Renal pelvis (tissue), 4 donors: ENCODE data around the gene UGT1A4. TPM values are rescaled to one million over a fixed set of nuclear protein-coding genes. Genes with fewer than 3 reads are reported as not detected.

Experiments used
- DNase-seq: peaks from one replicate; pipeline ENCODE4 v3.0.0-alpha.2; 2013
- polyA plus RNA-seq, 3 donors: library from polyadenylated mRNA; unstranded; fragments of 120-200 nt; gene quantifications; one replicate each; pipeline ENCODE4 v1.2.1, GENCODE V29; 2013; ENCODE audit not compliant: insufficient read length in 3 of 3

The UGT1A4 gene
- polyA plus RNA-seq, 3 donors, result not detected

GRCh38 chr2:233807966-233808935 is 89.7 kb downstream of the UGT1A4 start:
- DNase-seq, result no peak

- no peak for DNase-seq
Measured at GRCh38 chr2:233810385-233810784, 91.8 kb downstream of the UGT1A4 start.

GRCh38 chr2:233811087-233811486 is 92.6 kb downstream of the UGT1A4 start:
- no peak for DNase-seq

- DNase-seq, result no peak
Measured at GRCh38 chr2:233811732-233812131, 93.2 kb downstream of the UGT1A4 start.

- peak; percentile 60 for DNase-seq
Measured at GRCh38 chr2:233813236-233814055, 94.9 kb downstream of the UGT1A4 start.

GRCh38 chr2:233814056-233814835 is 95.7 kb downstream of the UGT1A4 start:
- no peak for DNase-seq

- no peak for DNase-seq
Measured at GRCh38 chr2:233815861-233816260, 97.3 kb downstream of the UGT1A4 start.

- DNase-seq, result no peak
Measured at GRCh38 chr2:233816334-233816733, 97.8 kb downstream of the UGT1A4 start.

GRCh38 chr2:233816771-233817170 is 98.2 kb downstream of the UGT1A4 start:
- no peak for DNase-seq

GRCh38 chr2:233817361-233817911 is 98.9 kb downstream of the UGT1A4 start:
- no peak for DNase-seq

GRCh38 chr2:233817995-233818638 is 99.6 kb downstream of the UGT1A4 start:
- DNase-seq, result no peak

GRCh38 chr2:233818639-233819621 is 100.4 kb downstream of the UGT1A4 start:
- no peak for DNase-seq

- DNase-seq, result no peak
Measured at GRCh38 chr2:233819884-233820773, 101.6 kb downstream of the UGT1A4 start.

- DNase-seq, result no peak
Measured at GRCh38 chr2:233820774-233821105, 102.2 kb downstream of the UGT1A4 start.

- no peak for DNase-seq
Measured at GRCh38 chr2:233821196-233821595, 102.7 kb downstream of the UGT1A4 start.

- no peak for DNase-seq
Measured at GRCh38 chr2:233821709-233822100, 103.2 kb downstream of the UGT1A4 start.

- no peak for DNase-seq
Measured at GRCh38 chr2:233822101-233822771, 103.7 kb downstream of the UGT1A4 start.
